Type B pancreatic cell (in vitro differentiated cells): Measurements from ENCODE around the gene JAZF1. TPM values are rescaled to one million over a fixed set of nuclear protein-coding genes. Genes with fewer than 3 reads are reported as not detected.

Experiments
- DNase-seq: peaks from one replicate; pipeline ENCODE4 v3.0.0; 2021; ENCODE audit warnings: mixed read lengths; ENCODE audit not compliant: unreplicated experiment; ENCODE audit errors: extremely low spot score
- H3K27ac Mint-ChIP-seq: 2 replicates; pipeline ENCODE4 v1.8.0; 2021; ENCODE audit warnings: mild to moderate bottlenecking, mixed read lengths
- H3K27me3 Mint-ChIP-seq: 2 replicates; pipeline ENCODE4 v1.8.0; 2021; ENCODE audit warnings: mixed read lengths
- H3K36me3 Mint-ChIP-seq: 2 replicates; pipeline ENCODE4 v1.8.0; 2021; ENCODE audit warnings: mixed read lengths
- H3K4me1 Mint-ChIP-seq: one replicate; pipeline ENCODE4 v1.8.0; 2021; ENCODE audit warnings: mixed read lengths; ENCODE audit not compliant: unreplicated experiment
- H3K4me3 Mint-ChIP-seq: 2 replicates; pipeline ENCODE4 v1.8.0; 2021; ENCODE audit warnings: mild to moderate bottlenecking, mixed read lengths
- H3K9me3 Mint-ChIP-seq: 2 replicates; pipeline ENCODE4 v1.8.0; 2021; ENCODE audit warnings: mixed read lengths
- CTCF ChIP-seq: fragments of 200-600 bp; sonication (generic); conservative IDR thresholded peaks from 2 replicates; pipeline ENCODE4 v1.5.0; 2021; ENCODE audit warnings: antibody characterized with exemption, mild to moderate bottlenecking
- total RNA-seq: library from RNA; stranded (reverse); gene quantifications from 2 replicates; pipeline ENCODE4 v1.2.1, GENCODE V29; 2021; ENCODE audit warnings: low replicate concordance

The JAZF1 gene
- total RNA-seq, 1 donor from 2014 or later = 4.9 TPM

- Mint-ChIP-seq H3K9me3 (no peaks in the 10 kb centered on the region), H3K4me1 (no peaks in the 10 kb centered on the region), H3K36me3 (no peaks in the 10 kb centered on the region), H3K4me3 (no peak overlapping the region), H3K27ac (no peak overlapping the region), H3K27me3 (peaks cover 51% of the 10 kb centered on the region)
- no peak for TF ChIP-seq CTCF
- DNase-seq = no peak
Measured at GRCh38 chr7:28191751-28192150, 11.2 kb upstream of the JAZF1 start.

GRCh38 chr7:28191184-28191583 lies 10.6 kb upstream of the JAZF1 start:
- Mint-ChIP-seq H3K4me1 (no peaks in the 10 kb centered on the region), H3K36me3 (no peaks in the 10 kb centered on the region), H3K9me3 (no peaks in the 10 kb centered on the region)

GRCh38 chr7:28190077-28190710 lies 9.6 kb upstream of the JAZF1 start:
- no peaks in the 10 kb centered on the region for H3K36me3 Mint-ChIP-seq
- no peaks in the 10 kb centered on the region for H3K4me1 Mint-ChIP-seq
- H3K27ac Mint-ChIP-seq = no peak overlapping the region
- peaks cover 52% of the 10 kb centered on the region for H3K27me3 Mint-ChIP-seq
- no peaks in the 10 kb centered on the region for H3K9me3 Mint-ChIP-seq
- no peak for TF ChIP-seq CTCF
- no peak overlapping the region for H3K4me3 Mint-ChIP-seq
- no peak for DNase-seq

More at GRCh38 chr7:28191184-28191583, 10.6 kb upstream of the JAZF1 start:
- Mint-ChIP-seq H3K27ac (no peak overlapping the region), H3K27me3 (peaks cover 52% of the 10 kb centered on the region), H3K4me3 (no peak overlapping the region)
- no peak for TF ChIP-seq CTCF
- no peak for DNase-seq

- no peak for DNase-seq
- no peak overlapping the region for H3K4me3 Mint-ChIP-seq
- H3K9me3 Mint-ChIP-seq = no peaks in the 10 kb centered on the region
- peaks cover 79% of the 10 kb centered on the region for H3K27me3 Mint-ChIP-seq
- no peaks in the 10 kb centered on the region for H3K36me3 Mint-ChIP-seq
- no peak overlapping the region for H3K27ac Mint-ChIP-seq
- no peaks in the 10 kb centered on the region for H3K4me1 Mint-ChIP-seq
- TF ChIP-seq CTCF = no peak
Measured at GRCh38 chr7:28187012-28187411, 6.4 kb upstream of the JAZF1 start.

GRCh38 chr7:28183627-28184026 lies 3.0 kb upstream of the JAZF1 start:
- Mint-ChIP-seq H3K27ac (no peak overlapping the region), H3K4me1 (peaks cover 8% of the 10 kb centered on the region), H3K27me3 (peaks cover 66% of the 10 kb centered on the region), H3K9me3 (no peaks in the 10 kb centered on the region), H3K36me3 (no peaks in the 10 kb centered on the region), H3K4me3 (no peak overlapping the region)
- DNase-seq = no peak
- TF ChIP-seq CTCF = no peak
